Right atrium auricular region (tissue), 2 donors: ENCODE results near the gene PRR11. TPM values are rescaled to one million over a fixed set of nuclear protein-coding genes. Genes with fewer than 3 reads are reported as not detected.
"Not testable (repeated sequence)": the region's sequence is repeated elsewhere in the genome, so short reads cannot be mapped to it uniquely, and the experiment has no call there.

ENCODE experiments used
- DNase-seq: peaks from one replicate; pipeline ENCODE4 v3.0.0-alpha.2; 2019; ENCODE audit warnings: low spot score
- H3K27ac ChIP-seq, 2 donors: fragments of 200-600 bp; sonication (generic); 1 replicate in 1 of 2; 2 replicates in 1 of 2; pipeline ENCODE4 v1.5.1; 2016 to 2019
- H3K27me3 ChIP-seq, 2 donors: fragments of 200-600 bp; sonication (generic); one replicate each; pipeline versions ENCODE4 v1.5.1 to v1.6.0; 2017 to 2019
- H3K36me3 ChIP-seq: fragments of 200-600 bp; sonication (generic); one replicate; pipeline ENCODE4 v1.5.1; 2016
- H3K4me1 ChIP-seq, 2 donors: fragments of 200-600 bp; sonication (generic); one replicate each; pipeline versions ENCODE4 v1.5.1 to v1.6.0; 2017 to 2019
- H3K4me3 ChIP-seq, 2 donors: fragments of 200-600 bp; sonication (generic); 1 replicate in 1 of 2; 2 replicates in 1 of 2; pipeline ENCODE4 v1.5.1; 2017 to 2019; ENCODE audit warnings: mild to moderate bottlenecking in 1 of 2, moderate library complexity in 1 of 2
- H3K9me3 ChIP-seq, 2 donors: fragments of 200-600 bp; sonication (generic); one replicate each; pipeline ENCODE4 v1.5.1; 2019
- total RNA-seq, 2 donors: library from RNA; depleted of rRNA; stranded (reverse); fragments of >200 nt; gene quantifications; one replicate each; pipeline ENCODE4 v1.1.0, GENCODE V29; 2016
- TF ChIP-seq, protein P1 (sequence below), 2 donors: fragments of 200-600 bp; sonication (generic); IDR thresholded peaks; one replicate each; pipeline ENCODE4 v1.5.1; 2019; ENCODE audit warnings: antibody characterized with exemption in 2 of 2

Gene PRR11
- total RNA-seq, 2 donors from 2014 or later, result 0.79 to 1.5 TPM

DNA sequence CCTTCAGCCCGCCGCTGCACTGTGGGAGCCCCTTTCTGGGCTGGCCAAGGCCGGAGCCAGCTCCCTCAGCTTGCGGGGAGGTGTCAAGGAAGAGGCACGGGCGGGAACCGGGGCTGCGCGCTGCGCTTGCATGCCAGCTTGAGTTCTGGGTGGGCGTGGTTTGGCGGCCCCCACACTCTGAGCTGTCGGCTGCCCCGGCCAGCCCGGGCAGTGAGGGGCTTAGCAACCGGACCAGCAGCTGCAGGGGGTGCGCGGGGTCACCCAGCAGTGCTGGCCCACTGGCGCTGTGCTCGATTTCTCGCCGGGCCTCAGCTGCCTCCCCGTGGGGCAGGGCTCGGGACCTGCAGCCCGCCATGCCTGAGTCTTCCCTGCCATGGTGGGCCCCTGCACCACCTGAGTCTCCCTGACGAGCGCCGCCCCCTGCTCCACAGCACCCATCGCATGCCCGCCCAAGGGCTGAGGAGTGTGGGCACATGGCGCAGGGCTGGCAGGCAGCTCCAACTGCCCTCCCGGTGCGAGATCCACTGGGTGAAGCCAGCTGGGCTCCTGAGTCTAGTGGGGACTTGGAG, 17.0 kb downstream of the PRR11 start:
- H3K4me1 ChIP-seq, result no peaks in the 10 kb centered on the region
- H3K4me3 ChIP-seq, result no peak overlapping the region
- TF ChIP-seq, protein P1, sequence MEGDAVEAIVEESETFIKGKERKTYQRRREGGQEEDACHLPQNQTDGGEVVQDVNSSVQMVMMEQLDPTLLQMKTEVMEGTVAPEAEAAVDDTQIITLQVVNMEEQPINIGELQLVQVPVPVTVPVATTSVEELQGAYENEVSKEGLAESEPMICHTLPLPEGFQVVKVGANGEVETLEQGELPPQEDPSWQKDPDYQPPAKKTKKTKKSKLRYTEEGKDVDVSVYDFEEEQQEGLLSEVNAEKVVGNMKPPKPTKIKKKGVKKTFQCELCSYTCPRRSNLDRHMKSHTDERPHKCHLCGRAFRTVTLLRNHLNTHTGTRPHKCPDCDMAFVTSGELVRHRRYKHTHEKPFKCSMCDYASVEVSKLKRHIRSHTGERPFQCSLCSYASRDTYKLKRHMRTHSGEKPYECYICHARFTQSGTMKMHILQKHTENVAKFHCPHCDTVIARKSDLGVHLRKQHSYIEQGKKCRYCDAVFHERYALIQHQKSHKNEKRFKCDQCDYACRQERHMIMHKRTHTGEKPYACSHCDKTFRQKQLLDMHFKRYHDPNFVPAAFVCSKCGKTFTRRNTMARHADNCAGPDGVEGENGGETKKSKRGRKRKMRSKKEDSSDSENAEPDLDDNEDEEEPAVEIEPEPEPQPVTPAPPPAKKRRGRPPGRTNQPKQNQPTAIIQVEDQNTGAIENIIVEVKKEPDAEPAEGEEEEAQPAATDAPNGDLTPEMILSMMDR (IDR thresholded peaks at IDR 0.05), result no peak
- no peaks in the 10 kb centered on the region for H3K9me3 ChIP-seq
- no peaks in the 10 kb centered on the region for H3K36me3 ChIP-seq
- no peak for DNase-seq
- H3K27me3 ChIP-seq, result no peaks in the 10 kb centered on the region
- H3K27ac ChIP-seq, result no peak overlapping the region

DNA sequence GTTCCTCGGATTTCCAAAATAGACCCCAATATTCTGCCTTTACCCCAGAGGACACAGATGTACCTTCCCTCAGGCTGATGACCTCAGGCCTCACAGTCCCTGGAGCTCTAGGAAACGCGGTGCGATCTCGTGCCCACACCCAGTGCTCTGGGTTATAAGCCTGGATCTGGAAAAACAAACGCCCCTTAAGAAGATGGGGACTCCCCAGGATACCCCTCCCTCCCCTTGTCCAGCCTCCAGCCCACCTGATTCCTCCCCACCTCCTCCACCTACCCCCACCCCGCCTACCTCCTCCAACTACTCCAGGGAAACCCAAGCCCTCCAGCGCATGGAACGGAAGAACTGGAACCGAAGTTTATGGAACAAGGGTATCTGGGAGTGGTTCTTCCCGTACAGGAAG, 19.1 kb downstream of the PRR11 start:
- H3K27ac ChIP-seq, result no peak overlapping the region
- no peaks in the 10 kb centered on the region for H3K4me1 ChIP-seq
- TF ChIP-seq, protein P1 (IDR thresholded peaks at IDR 0.05), result no peak
- no peaks in the 10 kb centered on the region for H3K9me3 ChIP-seq
- no peak overlapping the region for H3K4me3 ChIP-seq
- H3K27me3 ChIP-seq, result no peaks in the 10 kb centered on the region
- no peak for DNase-seq
- no peaks in the 10 kb centered on the region for H3K36me3 ChIP-seq

DNA sequence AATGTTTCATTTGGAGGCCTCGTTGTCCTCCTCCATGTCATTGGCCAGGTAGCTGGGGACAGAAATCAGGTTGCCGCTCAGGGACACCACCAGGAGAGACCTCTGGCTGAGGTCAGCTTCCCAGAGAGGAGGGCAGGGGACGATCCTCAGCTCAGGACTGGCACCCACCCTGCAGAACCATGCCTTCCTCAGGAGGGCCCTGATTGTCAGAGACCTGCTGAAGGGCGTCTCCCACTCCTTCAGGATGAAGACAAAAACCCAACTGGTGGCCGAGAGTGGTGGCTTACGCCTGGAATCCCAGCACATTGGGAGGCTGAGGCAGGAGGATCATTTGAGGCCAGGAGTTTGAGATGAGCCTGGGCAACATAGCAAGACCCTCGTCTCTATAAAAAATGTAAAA, 19.5 kb downstream of the PRR11 start:
- Histone ChIP-seq H3K27ac (no peak overlapping the region), H3K9me3 (no peaks in the 10 kb centered on the region), H3K27me3 (no peaks in the 10 kb centered on the region), H3K4me3 (no peak overlapping the region), H3K4me1 (no peaks in the 10 kb centered on the region), H3K36me3 (no peaks in the 10 kb centered on the region)
- TF ChIP-seq, protein P1 (IDR thresholded peaks at IDR 0.05), result no peak
- DNase-seq, result no peak

DNA sequence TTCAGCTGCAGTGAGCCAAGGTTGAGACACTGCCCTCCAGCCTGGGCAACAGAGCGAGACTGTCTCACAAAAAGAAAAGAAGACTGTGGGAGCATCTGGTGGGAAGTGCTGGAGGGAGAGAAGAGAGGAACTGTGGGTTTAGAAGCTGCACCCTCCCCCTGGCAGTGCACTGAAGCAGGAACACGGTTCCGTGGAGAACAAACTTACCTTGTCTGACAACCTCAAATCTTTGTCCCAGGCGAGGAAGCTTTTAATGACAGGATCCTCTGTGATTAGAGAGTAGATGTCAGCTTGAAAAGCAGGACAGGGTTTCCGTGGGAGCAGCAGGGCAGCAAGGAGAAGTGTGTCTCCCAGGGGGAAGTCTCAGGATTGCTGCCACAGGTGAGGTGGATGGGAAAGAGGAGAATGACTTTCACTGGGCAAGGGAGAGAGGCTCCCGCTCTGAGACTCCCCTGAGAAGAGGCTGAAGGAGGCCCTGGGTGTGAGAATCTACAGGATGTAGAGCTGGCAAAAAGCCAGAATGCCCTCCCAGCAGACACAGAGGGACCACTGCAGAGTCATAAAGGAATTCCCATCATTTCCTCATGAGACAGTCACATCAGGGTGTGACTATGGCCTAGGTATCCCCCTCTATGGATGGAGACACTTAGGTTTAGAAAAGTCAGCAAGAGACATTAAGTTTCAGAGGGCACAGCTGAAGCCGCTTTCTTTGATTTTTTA, 22.9 kb downstream of the PRR11 start:
- H3K9me3 ChIP-seq, result no peaks in the 10 kb centered on the region
- H3K4me3 ChIP-seq, result no peak overlapping the region
- TF ChIP-seq, protein P1 (IDR thresholded peaks at IDR 0.05), result no peak
- no peak overlapping the region for H3K27ac ChIP-seq
- no peak for DNase-seq
- H3K4me1 ChIP-seq, result no peaks in the 10 kb centered on the region
- no peaks in the 10 kb centered on the region for H3K36me3 ChIP-seq
- no peaks in the 10 kb centered on the region for H3K27me3 ChIP-seq

DNA sequence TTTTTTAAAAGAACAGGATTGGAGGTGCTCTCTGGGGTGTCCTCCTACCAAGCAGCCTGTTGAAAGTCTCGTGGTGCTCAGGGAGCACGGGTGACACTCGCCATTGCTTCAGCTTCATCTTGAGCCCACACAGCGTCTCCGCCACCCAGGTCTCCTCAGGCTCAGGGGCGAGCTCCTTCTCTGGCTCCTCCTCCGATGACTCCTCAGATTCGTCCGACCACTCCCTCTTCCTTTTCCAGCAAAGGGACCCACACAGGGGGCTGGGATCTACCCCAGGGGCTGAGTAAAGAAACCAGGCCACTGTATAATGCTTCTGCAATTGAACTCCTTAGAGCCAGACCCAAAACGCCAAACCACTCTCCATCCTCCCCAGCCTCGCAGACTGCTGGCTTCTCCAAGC, 24.1 kb downstream of the PRR11 start:
- H3K4me3 ChIP-seq, H3K27ac ChIP-seq, DNase-seq, H3K36me3 ChIP-seq, H3K4me1 ChIP-seq, H3K9me3 ChIP-seq, H3K27me3 ChIP-seq: not testable (repeated sequence)

DNA sequence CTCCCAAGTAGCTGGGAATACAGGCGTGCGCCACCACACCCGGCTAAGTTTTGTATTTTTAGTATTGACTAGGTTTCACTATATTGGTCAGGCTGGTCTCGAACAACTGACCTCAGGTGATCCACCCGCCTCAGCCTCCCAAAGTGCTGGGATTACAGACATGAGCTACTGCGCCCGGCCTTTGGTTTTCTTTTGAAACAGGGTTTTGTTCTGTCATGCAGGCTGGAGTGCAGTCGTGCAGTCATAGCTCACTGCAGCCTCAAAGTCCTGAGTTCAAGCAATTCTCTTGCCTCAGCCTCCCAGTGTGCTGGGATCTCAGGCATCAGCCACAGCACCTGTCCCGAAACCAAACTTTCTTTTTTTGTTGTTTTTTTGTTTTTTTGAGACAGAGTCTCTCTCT, 25.1 kb downstream of the PRR11 start:
- Histone ChIP-seq H3K4me1 (no peaks in the 10 kb centered on the region), H3K36me3 (no peaks in the 10 kb centered on the region), H3K27ac (no peak overlapping the region), H3K27me3 (no peaks in the 10 kb centered on the region), H3K9me3 (no peaks in the 10 kb centered on the region), H3K4me3 (no peak overlapping the region)
- TF ChIP-seq, protein P1 (IDR thresholded peaks at IDR 0.05), result no peak
- DNase-seq, result no peak
